GM10248 (cell line): ENCODE measurements around the gene UCHL3.

Experiments
- CTCF ChIA-PET: fragments of 300-600 bp; sonication (Branson Sonifier 250); formaldehyde crosslinking; extraction: SDS; loops from one replicate; lab custom pipeline; 2021; ENCODE audit warnings: antibody characterized with exemption; lab: Yijun Ruan, JAX
- POLR2A ChIA-PET: fragments of 350-650 bp; sonication (Branson Sonifier 250); formaldehyde crosslinking; extraction: SDS; loops from one replicate; lab custom pipeline; 2020; ENCODE audit warnings: antibody characterized with exemption; lab: Yijun Ruan, JAX
- DNase-seq: peaks from one replicate; pipeline ENCODE4 v3.0.0; 2012; ENCODE audit errors: extremely low spot score
- TF ChIP-seq, protein P1 (sequence below): IDR thresholded peaks from 2 replicates; pipeline ENCODE4 v1.5.1; 2012; ENCODE audit warnings: mild to moderate bottlenecking, low read depth; ENCODE audit errors: extremely low read depth, missing control alignments, control extremely low read depth

The UCHL3 gene

DNA sequence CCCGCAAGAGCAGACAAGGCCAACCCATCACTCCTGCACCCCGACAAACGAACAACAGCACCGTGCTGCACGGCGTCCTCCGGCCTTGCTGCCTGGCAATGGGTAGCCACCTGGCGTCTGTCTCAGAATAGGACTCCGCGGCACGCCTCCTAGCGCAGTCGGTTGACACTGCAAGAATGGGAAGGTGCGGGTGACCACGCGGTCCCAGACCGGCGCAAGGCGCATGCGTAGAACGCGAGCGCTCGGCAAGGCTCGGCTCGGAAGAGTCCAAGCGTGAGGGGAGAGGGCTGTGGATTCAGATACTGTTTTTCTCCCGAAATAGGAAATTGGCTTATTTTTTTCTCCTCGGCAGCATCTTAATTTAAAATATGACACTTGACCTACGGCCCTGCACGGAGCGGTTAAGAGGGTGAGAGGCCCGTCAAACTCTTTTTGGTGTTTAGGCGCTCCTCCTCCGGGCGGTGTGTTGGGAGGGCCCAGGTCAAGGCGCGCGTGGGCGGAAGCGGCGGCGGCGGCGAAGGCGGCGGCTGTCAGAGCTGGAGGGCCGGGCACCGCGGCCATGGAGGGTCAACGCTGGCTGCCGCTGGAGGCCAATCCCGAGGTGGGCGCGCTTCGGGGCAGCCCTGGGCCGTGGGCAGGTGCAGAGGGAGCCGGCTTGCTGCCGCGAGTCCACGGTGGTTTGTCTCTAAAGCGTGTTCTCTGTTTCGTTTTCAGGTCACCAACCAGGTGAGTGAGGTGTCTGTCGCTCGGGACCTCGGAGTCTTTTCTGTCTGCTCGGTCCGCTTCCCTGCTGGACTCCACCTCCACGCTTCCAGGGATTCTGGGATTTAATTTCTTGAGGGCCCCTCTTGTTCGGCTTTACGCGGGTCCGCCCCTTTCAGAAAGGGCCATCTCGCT, at the start of gene UCHL3:
UCHL3 (plus strand) TSS at position 530 of the 897 bp plus-strand sequence; CDS start at position 560, 30 bp downstream.
- ChIA-PET CTCF (interaction anchor here (0.7 to 1.8 kb wide), 16 partner anchors 9 to 179 kb away, joined by 3 to 8 read pairs (median 4); partner anchors contain the start of genes COMMD6 and TBC1D4), POLR2A (interaction anchor here (1.0 kb wide), 1 partner anchor 14 kb away, joined by 3 read pairs; no protein-coding TSS in a partner anchor)
- peak; percentile 98 for DNase-seq
- TF ChIP-seq, protein P1, sequence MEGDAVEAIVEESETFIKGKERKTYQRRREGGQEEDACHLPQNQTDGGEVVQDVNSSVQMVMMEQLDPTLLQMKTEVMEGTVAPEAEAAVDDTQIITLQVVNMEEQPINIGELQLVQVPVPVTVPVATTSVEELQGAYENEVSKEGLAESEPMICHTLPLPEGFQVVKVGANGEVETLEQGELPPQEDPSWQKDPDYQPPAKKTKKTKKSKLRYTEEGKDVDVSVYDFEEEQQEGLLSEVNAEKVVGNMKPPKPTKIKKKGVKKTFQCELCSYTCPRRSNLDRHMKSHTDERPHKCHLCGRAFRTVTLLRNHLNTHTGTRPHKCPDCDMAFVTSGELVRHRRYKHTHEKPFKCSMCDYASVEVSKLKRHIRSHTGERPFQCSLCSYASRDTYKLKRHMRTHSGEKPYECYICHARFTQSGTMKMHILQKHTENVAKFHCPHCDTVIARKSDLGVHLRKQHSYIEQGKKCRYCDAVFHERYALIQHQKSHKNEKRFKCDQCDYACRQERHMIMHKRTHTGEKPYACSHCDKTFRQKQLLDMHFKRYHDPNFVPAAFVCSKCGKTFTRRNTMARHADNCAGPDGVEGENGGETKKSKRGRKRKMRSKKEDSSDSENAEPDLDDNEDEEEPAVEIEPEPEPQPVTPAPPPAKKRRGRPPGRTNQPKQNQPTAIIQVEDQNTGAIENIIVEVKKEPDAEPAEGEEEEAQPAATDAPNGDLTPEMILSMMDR = peak; percentile 92

DNA sequence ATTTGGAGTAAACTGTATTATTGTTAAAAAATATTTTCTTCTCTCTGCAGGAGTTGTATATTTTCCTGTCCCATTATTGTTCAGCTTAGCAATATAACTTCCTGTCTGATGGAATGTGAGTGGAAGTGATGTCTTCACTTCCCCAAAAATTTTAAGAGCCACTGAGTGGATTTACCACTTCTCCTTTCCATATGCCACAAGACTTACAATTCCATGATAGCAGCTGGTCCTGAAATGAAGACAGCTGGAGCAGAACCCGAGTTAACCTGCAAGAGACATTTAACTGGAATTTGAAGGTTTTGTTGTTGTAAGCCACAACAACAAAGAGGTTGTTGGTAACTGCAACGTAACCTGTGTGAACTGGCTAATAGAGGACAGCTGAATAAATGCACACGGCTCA, 44.3 kb upstream of the UCHL3 start:
- TF ChIP-seq, protein P1 = no peak
- POLR2A ChIA-PET = no interaction called here
- no peak for DNase-seq
- CTCF ChIA-PET = interaction anchor here (0.9 to 1.5 kb wide), 4 partner anchors 8 to 23 kb away, joined by 3 to 6 read pairs (median 3); partner anchors contain the start of gene TBC1D4

DNA sequence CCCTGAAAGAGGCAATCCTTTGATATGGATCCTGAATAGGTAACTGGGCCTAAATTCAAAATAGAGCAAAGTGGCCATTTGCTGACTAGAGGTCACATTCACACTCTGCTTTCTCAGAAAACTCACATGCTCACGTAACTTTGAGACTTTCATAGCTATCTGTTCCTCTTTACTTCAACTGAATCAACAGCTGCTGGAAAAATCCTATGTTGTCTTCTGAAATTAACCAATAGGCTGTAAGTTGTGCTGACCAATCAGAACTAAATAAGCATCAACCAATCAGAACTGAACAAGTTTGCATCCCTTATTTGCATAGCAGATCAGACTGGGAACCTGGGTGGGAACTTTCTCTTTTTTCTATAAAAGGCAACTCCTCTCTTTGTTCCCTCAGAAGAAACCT, 43.6 kb upstream of the UCHL3 start:
- ChIA-PET CTCF (interaction anchor here (1.3 kb wide), 1 partner anchor 24 kb away, joined by 6 read pairs; the partner anchor contains the start of gene TBC1D4), POLR2A (no interaction called here)
- TF ChIP-seq, protein P1 = no peak
- DNase-seq = no peak

DNA sequence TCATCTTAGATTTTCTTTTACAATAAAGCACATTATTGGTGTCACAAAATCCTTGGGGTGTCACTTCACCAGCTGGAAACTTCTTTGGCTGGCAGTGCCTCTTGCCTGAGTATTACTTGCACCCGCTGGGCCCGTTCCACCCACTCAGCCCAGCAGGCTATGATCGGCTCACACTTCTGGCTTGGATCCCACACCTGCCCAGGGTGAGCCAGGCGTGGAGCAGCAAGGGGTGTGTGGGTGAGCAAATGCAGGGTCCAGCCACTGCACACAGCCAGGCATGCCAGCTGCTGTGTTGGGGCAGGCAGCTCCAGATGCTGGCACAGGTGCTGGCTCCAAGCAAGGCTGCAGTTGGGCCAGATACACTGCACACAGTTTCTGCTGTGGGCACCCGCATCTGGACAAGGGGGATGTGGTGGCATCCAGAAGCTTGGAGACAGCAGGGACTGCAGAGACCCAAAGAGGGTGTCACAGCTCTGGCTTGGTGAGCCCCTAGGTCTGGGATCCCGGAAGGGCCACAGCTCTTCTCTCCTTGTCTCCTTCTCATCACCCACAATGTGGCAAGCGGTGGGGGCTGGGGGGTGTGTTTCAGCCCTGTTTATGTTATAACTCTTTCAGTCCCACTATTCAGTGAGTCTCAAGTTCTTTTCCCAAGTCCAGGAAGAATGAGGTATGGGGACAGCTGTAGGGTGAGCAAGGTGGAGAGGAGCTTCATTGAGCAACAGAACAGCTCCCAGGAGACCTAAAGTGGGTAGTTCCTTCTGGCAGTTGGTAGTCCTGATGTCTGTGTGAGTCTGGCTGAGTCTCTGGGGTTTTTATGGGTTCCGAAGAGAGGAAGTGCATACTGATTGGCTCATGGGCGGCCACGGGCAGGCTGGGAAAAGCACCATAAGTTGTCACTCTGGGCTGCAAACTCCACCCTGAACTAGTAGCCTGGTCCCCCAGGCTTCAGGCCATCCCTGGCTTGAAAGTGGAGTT, 42.3 kb upstream of the UCHL3 start:
- no peak for DNase-seq
- ChIA-PET POLR2A (no interaction called here), CTCF (interaction anchor here (0.9 to 1.8 kb wide), 3 partner anchors 24 to 134 kb away, joined by 3 to 6 read pairs (median 4); no protein-coding TSS in a partner anchor)
- TF ChIP-seq, protein P1 = no peak

DNA sequence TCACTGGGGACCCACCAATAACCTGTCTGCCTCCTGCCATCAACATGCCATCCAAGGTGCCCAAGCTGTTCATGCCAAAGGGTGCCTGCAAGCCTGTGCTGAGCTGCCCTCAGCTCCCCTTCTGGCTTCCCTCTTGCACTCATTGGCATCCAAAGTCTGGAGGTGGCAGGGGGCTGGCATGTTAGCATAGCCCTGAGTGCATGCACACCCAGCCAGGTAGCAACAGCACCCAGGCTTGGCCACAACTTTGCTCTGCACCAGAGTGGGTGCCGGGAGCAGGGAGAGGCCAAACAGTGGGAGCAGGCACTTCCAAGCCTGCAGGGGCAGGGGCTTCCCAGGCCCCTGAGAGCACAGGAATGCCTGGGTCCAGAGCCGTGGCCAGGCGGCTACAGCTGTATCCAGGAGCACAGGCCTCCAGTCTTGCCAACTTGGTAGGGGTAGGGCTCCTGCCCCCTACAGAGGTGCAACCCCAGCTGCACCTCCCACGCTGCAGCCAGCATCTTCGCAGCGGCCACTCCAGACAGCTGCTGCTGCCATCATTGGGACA, 41.5 kb upstream of the UCHL3 start:
- ChIA-PET CTCF (interaction anchor here (1.8 kb wide), 1 partner anchor 25 kb away, joined by 6 read pairs; no protein-coding TSS in a partner anchor), POLR2A (no interaction called here)
- DNase-seq = no peak
- TF ChIP-seq, protein P1 = no peak
